OCI-LY7 (cell line): ENCODE data around the gene NCKAP5.

Experiments used
- EZH2phosphoT487 ChIP-seq: fragments of 200-600 bp; sonication (generic); IDR thresholded peaks from 2 replicates; pipeline ENCODE4 v1.6.1; 2018; ENCODE audit warnings: low read depth, borderline replicate concordance, mild to moderate bottlenecking, mixed run types, antibody characterized with exemption, low read length, moderate library complexity, mixed read lengths
- TF ChIP-seq, protein P1 (sequence below): fragments of 200-600 bp; sonication (generic); conservative IDR thresholded peaks from 2 replicates; pipeline ENCODE4 v1.5.1; 2014; ENCODE audit warnings: mild to moderate bottlenecking, antibody characterized with exemption, low read length, moderate library complexity, mixed read lengths

DNA sequence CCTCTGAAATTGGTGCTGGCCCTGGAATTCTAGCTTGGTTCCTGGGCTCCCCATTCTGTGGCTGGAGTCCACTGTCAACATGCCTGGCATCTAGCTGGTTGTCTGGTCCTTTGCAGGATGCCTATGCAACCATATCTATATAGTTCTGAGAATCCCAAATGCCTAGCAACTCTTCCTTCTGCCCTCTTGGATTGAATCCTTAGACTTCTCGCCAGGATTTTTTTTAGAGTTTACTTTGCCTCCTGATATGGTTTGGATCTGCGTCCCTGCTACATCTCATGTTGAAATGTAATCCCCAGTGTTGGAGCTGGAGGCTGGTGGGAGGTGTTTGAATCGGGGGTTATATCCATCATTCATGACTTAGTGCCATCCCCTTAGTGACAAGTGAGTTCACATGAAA is 833.3 kb downstream of the NCKAP5 start:
- TF ChIP-seq, protein P1, sequence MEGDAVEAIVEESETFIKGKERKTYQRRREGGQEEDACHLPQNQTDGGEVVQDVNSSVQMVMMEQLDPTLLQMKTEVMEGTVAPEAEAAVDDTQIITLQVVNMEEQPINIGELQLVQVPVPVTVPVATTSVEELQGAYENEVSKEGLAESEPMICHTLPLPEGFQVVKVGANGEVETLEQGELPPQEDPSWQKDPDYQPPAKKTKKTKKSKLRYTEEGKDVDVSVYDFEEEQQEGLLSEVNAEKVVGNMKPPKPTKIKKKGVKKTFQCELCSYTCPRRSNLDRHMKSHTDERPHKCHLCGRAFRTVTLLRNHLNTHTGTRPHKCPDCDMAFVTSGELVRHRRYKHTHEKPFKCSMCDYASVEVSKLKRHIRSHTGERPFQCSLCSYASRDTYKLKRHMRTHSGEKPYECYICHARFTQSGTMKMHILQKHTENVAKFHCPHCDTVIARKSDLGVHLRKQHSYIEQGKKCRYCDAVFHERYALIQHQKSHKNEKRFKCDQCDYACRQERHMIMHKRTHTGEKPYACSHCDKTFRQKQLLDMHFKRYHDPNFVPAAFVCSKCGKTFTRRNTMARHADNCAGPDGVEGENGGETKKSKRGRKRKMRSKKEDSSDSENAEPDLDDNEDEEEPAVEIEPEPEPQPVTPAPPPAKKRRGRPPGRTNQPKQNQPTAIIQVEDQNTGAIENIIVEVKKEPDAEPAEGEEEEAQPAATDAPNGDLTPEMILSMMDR, result no peak
- no peak for TF ChIP-seq EZH2phosphoT487
